HepG2 (cell line): ENCODE results near the gene NDE1. TPM values are rescaled to one million over a fixed set of nuclear protein-coding genes. Genes with fewer than 3 reads are reported as not detected.

Source experiments
- EED ChIP-seq: sonication (generic); formaldehyde crosslinking; IDR thresholded peaks from 2 replicates; pipeline ENCODE4 v1.5.0; 2020; ENCODE audit warnings: mild to moderate bottlenecking, missing genetic modification reagents
- HDAC2 ChIP-seq: sonication (generic); formaldehyde crosslinking; IDR thresholded peaks from 2 replicates; pipeline ENCODE4 v1.4.0; 2020; ENCODE audit warnings: missing genetic modification reagents
- HNRNPK ChIP-seq: fragments of 200-400 bp; formaldehyde crosslinking; IDR thresholded peaks from 2 replicates; pipeline ENCODE4 v1.6.1; 2018; ENCODE audit warnings: low read length, low read depth, moderate library complexity, mild to moderate bottlenecking; ENCODE audit not compliant: poor library complexity, severe bottlenecking
- MTF2 ChIP-seq: sonication (generic); formaldehyde crosslinking; IDR thresholded peaks from 2 replicates; pipeline ENCODE4 v1.5.0; 2020; ENCODE audit warnings: missing genetic modification reagents, borderline replicate concordance
- MXD4 ChIP-seq: IDR thresholded peaks from 2 replicates; pipeline ENCODE4 v1.6.1; 2016; ENCODE audit warnings: mild to moderate bottlenecking, missing biosample characterization, missing genetic modification reagents
- RAD51 ChIP-seq: fragments of 450-650 bp; IDR thresholded peaks from 2 replicates; pipeline ENCODE4 v1.6.1; 2016; ENCODE audit warnings: borderline replicate concordance
- RNF219 ChIP-seq: sonication (generic); formaldehyde crosslinking; IDR thresholded peaks from 2 replicates; pipeline ENCODE4 v1.5.0; 2020; ENCODE audit warnings: mild to moderate bottlenecking, missing genetic modification reagents
- TCF7 ChIP-seq: sonication (generic); IDR thresholded peaks from 2 replicates; pipeline ENCODE4 v1.6.1; 2016; ENCODE audit warnings: antibody characterized with exemption, low read depth
- ZFP1 ChIP-seq: IDR thresholded peaks from 2 replicates; pipeline ENCODE4 v1.6.1; 2016
- ZNF3 ChIP-seq: IDR thresholded peaks from 2 replicates; pipeline ENCODE4 v1.7.0; 2017; ENCODE audit warnings: inconsistent platforms
- ZNF318 ChIP-seq: sonication (generic); formaldehyde crosslinking; IDR thresholded peaks from 2 replicates; pipeline ENCODE4 v1.4.0; 2020; ENCODE audit warnings: mild to moderate bottlenecking, missing genetic modification reagents
- ZNF414 ChIP-seq: sonication (generic); formaldehyde crosslinking; IDR thresholded peaks from 2 replicates; pipeline ENCODE4 v1.5.0; 2020; ENCODE audit warnings: missing genetic modification reagents
- ZNF639 ChIP-seq: conservative IDR thresholded peaks from 2 replicates; pipeline ENCODE4 v1.6.1; 2018; ENCODE audit warnings: missing genetic modification reagents
- polyA plus RNA-seq, 8 experiments: library from polyadenylated mRNA; depleted of rRNA in 3 of 8; stranded (reverse) in 7 of 8; unstranded in 1 of 8; fragments of >200 nt; fragmentation: Illumina TruSeq in 4 of 8; extraction: Trizol in 4 of 8; gene quantifications; 2 replicates each; pipeline versions ENCODE4 v1.2.1 to v1.2.3, GENCODE V29; 2011 to 2016; ENCODE audit warnings: low read depth in 4 of 8, missing spikeins in 1 of 8, mixed read lengths in 1 of 8; ENCODE audit not compliant: insufficient read depth in 1 of 8
- total RNA-seq, 5 experiments: library from RNA; depleted of rRNA; stranded (reverse); fragments of >200 nt; fragmentation: Illumina TruSeq; extraction: Trizol; gene quantifications; 2 replicates each; pipeline ENCODE4 v1.2.3, GENCODE V29; 2016; ENCODE audit warnings: low read depth in 1 of 5

The NDE1 gene
- total and polyA plus RNA-seq, 2 of the 13 experiments (the other 11 are each of a cell fraction or from before 2014, with no cell fraction given), result 40.9 to 72.5 TPM

- TF ChIP-seq ZNF318 (CRISPR knock-in tag) (no peak), ZFP1 (CRISPR knock-in tag) (peak; percentile 80; the same call in 1 of the 2 replicates), ZNF414 (peak; percentile 48; the same call in 1 of the 2 replicates), RNF219 (CRISPR knock-in tag) (no peak; the same call in 1 of the 2 replicates), ZNF3 (peak; percentile 57; the same call in 1 of the 2 replicates), ZNF639 (no peak), HNRNPK (no peak), MXD4 (CRISPR knock-in tag) (no peak), HDAC2 (peak; percentile 51; the same call in 1 of the 2 replicates), RAD51 (no peak), TCF7 (peak; percentile 76), EED (no peak), MTF2 (CRISPR knock-in tag) (no peak)
These were observed 41.4 kb upstream of the NDE1 start (continued) for GRCh38 chr16:15608398-15609285.
